NCI-H510A treated with DMSO at 0.1 percent for 48 hours (cell line): Measurements from ENCODE around the gene TTYH2.

Experiments
- DNase-seq: peaks from one replicate; lab custom pipeline; 2025; lab: John Stamatoyannopoulos, UW

The TTYH2 gene

DNA sequence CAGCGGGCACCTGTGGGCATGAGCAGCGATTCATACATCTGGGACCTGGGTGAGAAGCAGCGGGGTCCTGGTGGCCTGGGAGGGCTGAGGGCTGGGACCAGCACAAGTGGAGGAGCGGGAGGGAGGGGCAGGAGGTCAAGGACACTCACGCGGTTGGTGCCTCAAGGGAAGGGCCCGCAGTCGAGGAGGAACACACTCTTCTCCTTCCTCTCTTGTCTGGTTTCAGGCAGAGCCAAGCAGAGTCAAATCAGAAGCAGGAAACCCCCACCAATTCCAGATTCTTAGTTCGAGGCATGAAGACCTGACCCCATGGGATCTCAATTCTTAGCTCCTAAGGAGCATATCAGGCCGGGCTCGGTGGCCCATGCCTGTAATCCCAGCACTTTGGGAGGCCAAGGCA lies 76.3 kb downstream of the TTYH2 start:
- DNase-seq: no peak

- DNase-seq: no peak
Observed at GRCh38 chr17:74290340-74290739, 77.0 kb downstream of the TTYH2 start.

GRCh38 chr17:74292495-74292894 lies 79.1 kb downstream of the TTYH2 start:
- DNase-seq: no peak

DNA sequence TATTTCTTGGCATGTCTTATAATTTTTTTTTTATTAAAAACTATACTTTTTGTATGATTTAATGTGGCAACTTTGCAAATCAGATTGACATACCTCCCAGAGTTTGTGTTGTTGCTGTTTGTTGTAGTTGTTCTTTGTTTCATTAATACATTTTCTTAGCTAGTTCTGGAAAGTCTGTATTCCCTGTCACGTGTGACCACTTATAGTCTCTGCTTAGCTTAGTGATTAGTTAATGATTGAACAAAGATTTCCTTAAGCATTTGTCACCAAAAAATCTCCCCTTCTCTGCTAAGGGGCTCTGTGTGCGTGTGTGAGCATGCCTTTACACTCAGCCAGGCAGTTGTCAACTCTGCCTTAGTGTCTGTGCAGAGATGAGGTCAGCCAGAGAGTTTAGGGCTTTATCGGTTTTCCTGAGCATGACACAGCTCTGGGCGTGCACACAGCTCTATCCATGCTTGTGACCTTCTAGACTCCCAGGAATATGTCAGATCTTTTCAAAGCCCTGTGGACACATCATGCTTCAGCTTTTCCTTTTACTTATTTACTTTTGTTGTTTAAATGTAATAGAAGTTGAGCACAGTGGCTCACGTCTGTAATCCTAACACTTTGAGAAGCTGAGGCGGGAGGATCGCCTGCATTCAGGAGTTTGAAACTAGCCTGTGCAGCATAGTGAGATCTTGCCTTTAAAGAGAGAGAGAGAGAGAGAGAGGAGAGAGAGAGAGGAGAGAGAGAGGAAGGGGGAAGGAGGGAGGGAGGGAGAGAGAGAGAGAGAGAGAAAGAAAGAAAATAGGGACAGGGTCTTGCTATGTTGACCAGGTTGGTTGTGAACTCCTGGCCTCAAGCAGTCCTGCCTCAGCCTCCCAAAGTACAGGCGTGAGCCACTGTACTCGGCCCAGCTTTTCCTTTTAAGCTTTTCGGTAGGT lies 82.5 kb downstream of the TTYH2 start:
- DNase-seq: no peak

DNA sequence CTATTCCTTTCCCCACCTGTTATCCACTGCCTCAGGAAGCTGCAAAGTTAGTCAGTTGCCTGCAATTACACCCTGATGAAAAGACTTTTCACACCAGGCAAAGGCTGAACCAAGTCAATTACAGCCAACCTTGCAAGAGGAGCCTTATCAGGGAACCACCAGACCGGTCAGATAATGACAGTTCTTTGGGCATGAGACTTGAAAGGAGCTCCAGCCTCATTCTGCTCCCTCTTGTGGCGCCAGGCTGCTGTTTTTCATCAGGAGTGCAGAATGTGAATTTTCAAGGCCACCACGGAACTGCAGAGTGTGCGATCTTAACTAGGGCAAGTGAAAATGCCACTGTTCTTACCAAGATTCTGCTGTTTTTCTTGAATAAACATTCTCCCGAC lies 83.2 kb downstream of the TTYH2 start:
- peak; percentile 54 for DNase-seq

- DNase-seq: no peak
Observed at GRCh38 chr17:74297941-74298340, 84.6 kb downstream of the TTYH2 start.

DNA sequence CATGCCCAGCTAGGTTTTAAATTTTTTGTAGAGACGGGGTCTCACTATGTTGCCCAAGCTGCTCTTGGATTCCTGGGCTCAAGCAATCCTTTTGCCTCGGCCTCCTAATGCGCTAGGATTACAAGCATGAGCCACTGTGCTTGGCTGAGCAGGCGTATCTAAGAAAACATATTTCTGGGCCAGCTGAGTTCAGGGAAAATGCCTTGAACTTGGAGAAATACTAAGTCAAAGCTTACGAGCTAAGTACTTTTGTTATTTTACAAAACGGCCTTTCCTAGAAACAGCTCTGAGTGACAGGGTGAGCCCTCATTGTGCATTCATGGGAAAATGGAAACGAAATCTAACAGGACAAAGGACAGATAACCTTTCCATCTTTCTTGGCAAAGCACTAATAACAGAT lies 85.4 kb downstream of the TTYH2 start:
- DNase-seq: no peak

- no peak for DNase-seq
Observed at GRCh38 chr17:74299226-74300009, 86.0 kb downstream of the TTYH2 start.

DNA sequence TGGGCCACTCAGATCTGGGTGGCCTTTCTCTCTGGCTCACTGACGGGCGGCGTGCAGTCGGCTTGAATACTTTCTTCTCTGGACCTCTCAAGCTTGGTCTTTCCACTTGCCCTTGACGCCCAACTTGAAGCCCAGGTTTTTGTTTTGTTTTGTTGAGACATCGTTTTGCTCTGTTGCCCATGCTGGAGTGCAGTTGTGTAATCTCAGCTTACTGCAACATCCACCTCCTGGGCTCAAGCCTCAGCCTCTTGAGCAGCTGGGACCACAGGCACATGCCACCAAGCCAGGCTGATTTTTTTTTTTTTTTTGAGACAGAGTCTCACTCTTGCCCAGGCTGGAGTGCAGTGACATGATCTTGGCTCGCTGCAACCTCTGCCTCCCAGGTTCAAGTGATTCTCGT lies 89.9 kb downstream of the TTYH2 start:
- peak; percentile 37 for DNase-seq

DNA sequence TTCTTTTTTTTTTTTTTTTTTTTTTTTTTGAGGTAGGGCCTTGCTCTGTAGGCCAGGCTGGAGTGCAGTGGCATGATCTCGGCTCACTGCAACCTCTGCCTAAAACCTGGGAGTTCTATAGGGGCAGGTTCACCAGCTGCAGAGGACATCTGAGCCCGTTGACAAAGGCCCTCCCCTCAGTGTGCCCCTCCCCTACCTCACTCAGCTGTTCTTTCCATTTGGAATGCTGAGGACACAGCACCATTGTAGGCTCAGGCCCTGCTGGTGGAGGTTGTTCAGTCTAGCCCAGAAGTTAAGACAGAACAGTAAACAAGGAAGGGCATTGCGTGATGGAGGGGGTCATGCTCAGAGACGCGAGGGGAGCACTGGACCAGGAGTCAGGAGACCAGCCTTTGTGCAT lies 90.8 kb downstream of the TTYH2 start:
- peak; percentile 22 for DNase-seq

- peak; percentile 12 for DNase-seq
Observed at GRCh38 chr17:74305865-74306654, 92.7 kb downstream of the TTYH2 start.

- DNase-seq: no peak
Observed at GRCh38 chr17:74307984-74308773, 94.8 kb downstream of the TTYH2 start.

- DNase-seq: no peak
Observed at GRCh38 chr17:74309902-74310301, 96.5 kb downstream of the TTYH2 start.
